Effector CD4-positive, alpha-beta T cell (primary cell): Measurements from ENCODE around the gene SIL1.

Experiments
- DNase-seq: peaks from one replicate; pipeline ENCODE4 v3.0.0-alpha.2; 2020

Gene SIL1

DNA sequence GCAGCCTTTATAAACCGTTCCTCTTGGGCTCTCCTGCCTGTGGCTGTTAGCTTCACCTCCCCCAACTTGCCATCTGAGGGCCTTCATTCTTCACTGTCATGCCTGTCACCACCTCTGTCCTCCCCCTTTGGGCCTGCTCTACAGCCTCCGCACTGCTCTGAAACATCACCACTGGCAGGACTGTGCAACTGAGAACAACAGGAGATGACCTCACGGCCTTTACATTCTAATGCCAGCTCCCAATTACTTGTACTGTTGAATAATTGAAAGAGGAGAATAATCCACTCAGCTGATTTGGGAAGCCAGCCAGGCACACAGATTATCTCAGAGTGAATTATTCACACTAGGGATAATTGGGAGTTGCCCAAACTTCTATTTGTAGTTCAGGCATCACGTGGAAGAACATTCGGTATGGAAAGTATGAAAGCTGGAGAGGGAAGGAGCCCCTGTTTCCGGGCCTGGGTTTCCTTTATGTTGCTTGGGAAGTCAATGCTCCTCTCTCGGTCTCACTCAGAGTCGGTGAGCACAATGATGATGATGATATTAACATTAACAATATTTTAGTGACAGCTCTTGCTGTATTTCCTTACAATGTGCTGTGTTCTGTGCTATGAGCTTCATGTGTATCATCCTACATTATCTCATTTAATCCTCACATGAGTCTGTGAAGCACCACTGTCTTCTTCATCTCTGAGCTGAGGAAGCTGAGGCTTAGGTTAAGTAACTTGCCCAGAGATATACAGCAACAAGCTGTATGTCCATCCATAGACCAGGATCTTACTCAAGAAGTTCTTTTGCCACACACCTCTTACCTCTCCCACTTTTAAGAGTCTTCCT lies 223.7 kb downstream of the SIL1 start:
- no peak for DNase-seq

GRCh38 chr5:138972836-138973235 lies 225.3 kb downstream of the SIL1 start:
- no peak for DNase-seq

DNA sequence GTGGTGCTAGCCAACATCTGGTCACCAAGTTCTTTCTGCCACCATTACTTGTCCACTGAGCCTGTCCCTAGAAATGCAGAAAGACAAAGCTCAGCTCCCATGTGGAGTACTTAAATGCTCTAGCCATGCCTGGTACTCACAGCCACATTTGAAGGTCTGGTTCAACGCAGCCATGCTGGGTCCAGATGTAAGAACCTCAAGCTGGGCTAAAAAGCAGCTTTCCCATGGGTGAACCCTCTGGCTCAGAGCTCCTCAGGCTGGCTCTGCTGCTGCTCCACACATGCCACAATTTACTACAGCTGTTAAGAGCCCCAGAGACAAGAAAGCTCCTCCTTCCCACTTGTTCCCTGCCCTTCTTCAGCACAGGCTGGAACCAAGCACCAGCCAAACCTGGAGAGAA lies 225.9 kb downstream of the SIL1 start:
- no peak for DNase-seq

DNA sequence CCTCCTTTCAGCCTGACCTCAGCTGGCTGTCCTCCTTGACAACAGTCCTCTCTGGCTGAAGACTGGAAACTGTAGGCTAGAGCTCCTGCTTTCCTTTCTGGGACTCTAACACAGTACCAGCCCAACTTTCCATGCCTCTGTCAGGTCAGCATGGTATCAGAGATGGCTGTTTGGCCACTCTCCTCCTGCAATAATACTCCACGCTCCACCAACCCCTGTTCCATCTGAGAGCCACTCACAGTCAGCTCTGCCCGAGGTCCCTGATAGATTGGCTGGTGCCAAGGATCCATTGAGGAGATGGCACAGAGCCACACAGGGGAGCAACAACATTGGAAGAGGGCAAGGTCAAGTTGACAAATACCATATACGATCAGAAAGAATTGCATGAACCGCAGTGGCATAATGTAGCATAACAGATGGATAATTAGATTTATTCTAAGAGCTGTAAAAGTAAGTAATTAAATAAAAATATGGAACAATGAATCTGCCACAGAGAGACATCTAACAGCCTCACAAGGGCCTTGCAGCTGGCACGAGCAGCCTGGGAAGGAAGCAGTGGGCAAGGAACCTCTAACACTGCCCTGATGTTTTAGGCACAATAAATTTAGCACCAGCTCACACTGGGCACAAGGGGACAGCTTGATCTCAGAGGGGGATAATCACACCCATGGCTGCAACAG lies 228.7 kb downstream of the SIL1 start:
- no peak for DNase-seq

DNA sequence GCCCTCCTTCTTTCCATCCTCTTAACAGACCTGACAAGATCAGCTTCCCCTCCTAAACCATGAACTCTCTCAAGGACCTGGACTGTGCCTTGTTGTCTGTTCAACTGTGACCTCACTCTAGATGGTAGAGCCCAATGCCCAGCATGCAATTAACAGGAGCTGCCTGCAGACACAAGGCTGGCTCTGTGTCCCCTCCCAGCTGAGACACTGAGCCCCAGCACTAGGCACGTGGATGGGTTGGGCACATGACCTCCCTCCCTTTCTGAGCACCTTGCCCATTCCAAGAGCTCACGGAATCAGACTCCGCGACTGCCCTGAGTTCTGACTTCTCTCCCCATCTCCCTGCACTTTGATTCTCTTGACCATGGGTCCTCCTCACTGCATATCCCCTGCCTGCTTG lies 229.6 kb downstream of the SIL1 start:
- no peak for DNase-seq

DNA sequence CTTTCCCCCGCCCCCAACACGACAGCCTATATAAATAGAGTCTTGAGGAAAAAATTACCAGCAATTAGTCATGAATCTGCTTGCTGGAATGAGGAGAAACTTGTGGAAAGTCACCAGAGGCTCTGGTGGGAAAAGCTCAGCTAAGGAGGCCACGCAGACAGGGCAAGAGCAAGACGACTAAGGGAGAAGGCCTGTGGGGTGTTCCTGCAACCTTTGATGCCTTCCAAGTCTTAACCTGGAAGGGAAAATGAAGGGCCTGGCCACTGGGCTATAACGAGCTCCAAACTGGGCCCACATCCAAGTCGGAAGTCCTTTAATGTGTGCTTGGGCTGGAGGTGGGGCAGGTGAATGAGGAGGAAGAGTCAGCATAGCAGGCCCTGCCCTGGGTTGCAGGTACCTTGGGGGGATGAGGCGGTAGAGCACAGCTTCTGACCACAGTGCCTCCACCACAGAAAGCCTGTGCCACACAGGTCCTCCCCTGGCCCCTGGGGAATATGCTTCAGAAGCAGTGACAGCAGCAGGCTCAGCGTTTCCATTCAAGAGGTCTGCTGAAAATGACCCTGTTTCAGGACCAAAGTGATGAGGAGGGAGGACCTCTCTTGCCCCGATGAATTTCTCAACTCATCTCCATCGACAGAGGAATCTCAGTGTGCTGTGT lies 230.2 kb downstream of the SIL1 start:
- DNase-seq, result no peak

GRCh38 chr5:138966236-138966985 lies 231.8 kb downstream of the SIL1 start:
- no peak for DNase-seq

DNA sequence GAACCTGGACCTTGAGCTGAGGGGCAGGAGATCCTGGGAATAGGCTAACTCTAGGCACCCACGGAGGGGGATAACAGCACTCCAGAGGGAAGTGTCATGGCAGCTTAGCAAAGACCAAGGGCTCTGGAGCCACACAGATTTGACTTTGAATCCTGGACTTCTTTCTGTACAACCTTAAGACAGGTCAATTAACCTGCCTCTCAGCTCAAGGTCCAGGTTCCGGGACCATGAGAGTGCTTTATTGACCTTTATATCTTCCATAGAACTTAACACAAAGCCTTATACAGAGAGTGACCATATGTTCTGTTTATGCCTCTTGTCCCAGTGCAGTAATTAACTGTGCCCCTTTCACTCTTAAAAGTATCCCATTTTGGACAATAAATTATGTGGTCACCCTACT lies 232.5 kb downstream of the SIL1 start:
- DNase-seq, result no peak

- no peak for DNase-seq
Observed at GRCh38 chr5:138964647-138965201, 233.4 kb downstream of the SIL1 start.

GRCh38 chr5:138963763-138964371 lies 234.3 kb downstream of the SIL1 start:
- DNase-seq, result no peak

DNA sequence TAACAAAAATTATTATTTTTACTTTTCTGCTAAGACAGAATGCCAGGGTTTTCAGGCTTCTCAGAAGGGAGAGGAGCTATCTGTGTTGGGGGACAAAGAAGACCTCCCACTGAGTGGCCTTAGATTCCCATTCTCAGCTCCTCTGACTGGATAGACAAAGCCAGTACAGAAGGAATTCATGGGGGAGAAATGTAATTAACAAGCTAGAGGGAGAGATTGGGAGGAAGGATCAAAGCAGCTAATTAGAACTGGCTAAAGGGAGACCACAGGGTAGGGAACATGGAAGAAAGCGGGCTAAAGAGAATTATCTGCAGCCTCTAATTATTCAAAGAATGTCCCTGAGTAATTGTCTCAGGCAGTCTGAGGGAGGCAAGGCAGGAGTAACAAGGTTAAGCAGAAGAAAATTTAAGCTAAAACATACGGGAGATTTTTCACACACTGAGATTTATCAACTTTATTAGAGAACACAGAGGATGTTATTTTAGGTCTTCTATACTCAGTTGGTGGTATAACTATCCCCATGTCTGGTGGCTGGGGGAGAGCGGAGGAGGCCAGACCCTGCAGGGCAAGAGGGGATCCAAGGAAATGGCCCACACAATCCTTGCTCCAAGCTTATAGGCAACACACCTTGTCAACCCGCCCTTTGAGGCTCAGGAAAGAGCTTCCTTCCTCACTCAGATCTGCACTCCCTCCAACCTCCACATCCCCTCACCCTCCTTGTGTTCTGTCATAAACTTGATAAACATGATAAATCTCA lies 235.4 kb downstream of the SIL1 start:
- no peak for DNase-seq

DNA sequence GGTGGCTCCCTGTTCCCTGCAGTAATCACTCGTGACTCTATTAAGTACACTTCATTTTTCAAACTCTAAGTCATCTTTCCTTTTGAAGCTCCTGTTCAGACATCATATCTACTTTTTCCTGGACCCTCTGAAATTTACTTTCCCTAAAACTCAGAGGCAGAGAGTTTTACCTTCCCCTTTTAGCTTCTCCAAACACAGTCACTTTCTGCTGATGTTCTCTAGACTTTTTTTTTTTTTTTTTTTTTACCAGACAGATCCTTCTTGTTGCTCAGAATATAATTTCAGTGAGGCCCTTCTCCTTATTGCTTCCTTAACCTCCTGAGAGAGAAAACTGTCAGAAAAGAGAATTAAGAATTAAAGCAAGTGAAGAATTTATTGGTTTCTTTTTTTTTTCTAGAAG lies 236.4 kb downstream of the SIL1 start:
- DNase-seq, result no peak

- no peak for DNase-seq
Observed at GRCh38 chr5:138961221-138961620, 236.9 kb downstream of the SIL1 start.

DNA sequence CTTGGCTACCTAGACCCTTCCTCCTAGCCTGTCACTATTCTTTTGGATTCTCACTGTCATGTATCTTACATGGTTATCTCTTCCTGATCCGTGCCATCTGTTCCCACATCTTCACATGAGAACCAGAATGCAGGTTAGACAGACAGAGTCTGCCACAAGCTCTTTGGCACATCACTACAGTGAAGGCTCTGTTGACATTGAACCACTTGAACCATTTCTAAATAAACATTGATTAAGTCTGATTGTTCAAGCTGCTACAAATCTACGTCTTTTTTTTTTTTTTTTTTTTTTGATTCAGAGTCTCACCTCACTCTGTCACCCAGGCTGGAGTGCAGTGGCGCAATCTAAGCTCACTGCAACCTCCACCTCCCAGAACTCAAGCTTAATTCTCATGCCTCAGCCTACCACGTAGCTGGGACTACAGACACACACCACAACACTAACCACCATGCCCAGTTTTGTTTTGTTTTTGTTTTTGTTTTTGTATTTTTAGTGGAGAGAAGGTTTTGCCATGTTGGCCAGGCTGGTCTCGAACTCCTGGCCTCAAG lies 237.9 kb downstream of the SIL1 start:
- no peak for DNase-seq

DNA sequence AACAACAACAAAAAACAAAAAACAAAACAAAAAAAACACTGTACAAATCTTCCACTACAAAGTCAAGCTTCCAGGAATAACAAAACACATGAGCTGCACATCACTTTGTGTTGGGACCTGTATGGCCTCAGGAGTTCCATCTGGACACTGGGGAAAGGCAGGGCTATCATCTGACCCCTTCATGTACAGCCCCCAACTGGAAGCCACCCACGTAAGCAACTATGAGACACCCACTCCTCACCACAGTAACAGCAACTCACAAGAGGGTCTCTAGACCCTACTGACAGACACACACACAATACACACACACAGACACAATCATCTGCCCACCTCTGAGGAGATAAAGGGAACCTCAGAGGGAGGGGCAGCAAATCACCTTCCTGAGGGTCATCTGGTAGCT lies 241.4 kb downstream of the SIL1 start:
- DNase-seq, result no peak

- no peak for DNase-seq
Observed at GRCh38 chr5:138955671-138956295, 242.4 kb downstream of the SIL1 start.

GRCh38 chr5:138955013-138955660 lies 243.0 kb downstream of the SIL1 start:
- no peak for DNase-seq

GRCh38 chr5:138954257-138955012 lies 243.7 kb downstream of the SIL1 start:
- no peak for DNase-seq
